ENCODE measurements around the gene TMCC2. TPM values are rescaled to one million over a fixed set of nuclear protein-coding genes. Genes with fewer than 3 reads are reported as not detected.

TMCC2 gene
- total and polyA plus RNA-seq, 7 donors: 0.66 to 21.4 (median 6.5) TPM

GRCh38 chr1:205255941-205256780 is 28.4 kb downstream of the TMCC2 start:
- H3K4me3 ChIP-seq: no peak overlapping the region
- H3K36me3 ChIP-seq (ENCODE audit: insufficient read depth in 1 of 2, low read depth in 1 of 2): no peaks in the 10 kb centered on the region
- H3K27me3 ChIP-seq (ENCODE audit: insufficient read depth in 3 of 3, low read length in 2 of 3): no peaks in the 10 kb centered on the region
- H3K9me3 ChIP-seq: no peaks in the 10 kb centered on the region
- DNase-seq: peak; percentile 89 to 95
- intact Hi-C loops (cut with DNase I): loop anchor here (1.0 to 10.0 kb wide), 6 partner anchors 27 to 281 kb away; no protein-coding TSS in a partner anchor
- peak; percentile 73 to 85 (median 80) for ATAC-seq
- peak overlapping the region; percentile 57 for H3K27ac ChIP-seq
- 21 to 41% (median 26%) methylated on average over 8 of the region's 8 CpGs for WGBS, 3 donors
- peak; percentile 98 for TF ChIP-seq CTCF (IDR thresholded peaks at IDR 0.05)
- peaks cover 67% of the 10 kb centered on the region for H3K4me1 ChIP-seq

GRCh38 chr1:205256951-205257625 is 29.3 kb downstream of the TMCC2 start:
- H3K4me1 ChIP-seq: peaks cover 67% of the 10 kb centered on the region
- H3K36me3 ChIP-seq (ENCODE audit: insufficient read depth in 1 of 2, low read depth in 1 of 2): no peaks in the 10 kb centered on the region
- ATAC-seq: no peak
- H3K27ac ChIP-seq: no peak overlapping the region
- H3K9me3 ChIP-seq: no peaks in the 10 kb centered on the region
- no peaks in the 10 kb centered on the region for H3K27me3 ChIP-seq (ENCODE audit: insufficient read depth in 3 of 3, low read length in 2 of 3)
- TF ChIP-seq CTCF (IDR thresholded peaks at IDR 0.05): no peak
- intact Hi-C loops (cut with DNase I): loop anchor here (1.0 to 10.0 kb wide), 6 partner anchors 28 to 282 kb away; no protein-coding TSS in a partner anchor
- 83 to 90% (median 87%) methylated on average over 19 of the region's 19 CpGs for WGBS, 3 donors
- DNase-seq: no peak
- H3K4me3 ChIP-seq: no peak overlapping the region

DNA sequence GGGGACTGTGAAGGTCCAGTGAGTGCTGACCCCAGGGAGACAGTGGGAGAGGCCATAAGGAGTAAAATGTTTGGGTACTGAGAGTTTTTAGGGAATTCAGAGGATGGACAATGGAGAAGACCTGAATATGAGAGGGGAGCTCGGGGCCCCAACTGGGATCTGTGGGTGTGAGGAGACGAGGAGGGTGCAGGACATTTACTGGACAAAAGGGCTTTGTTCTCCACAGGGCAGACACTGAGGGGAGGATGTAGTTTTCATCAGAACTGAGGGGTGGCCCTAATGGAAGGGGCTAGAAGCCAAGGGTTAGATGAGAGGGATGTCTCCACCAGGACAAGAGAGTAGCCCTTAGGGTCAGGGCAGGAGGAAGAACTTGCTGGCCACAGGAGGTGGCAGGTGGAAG is 30.0 kb downstream of the TMCC2 start:
- Histone ChIP-seq H3K36me3 (ENCODE audit: insufficient read depth in 1 of 2, low read depth in 1 of 2) (no peaks in the 10 kb centered on the region), H3K4me3 (no peak overlapping the region), H3K27ac (peak overlapping the region; percentile 76), H3K27me3 (ENCODE audit: insufficient read depth in 3 of 3, low read length in 2 of 3) (no peaks in the 10 kb centered on the region), H3K9me3 (no peaks in the 10 kb centered on the region), H3K4me1 (peaks cover 67% of the 10 kb centered on the region)
- no peak for TF ChIP-seq CTCF (IDR thresholded peaks at IDR 0.05)
- intact Hi-C loops (cut with DNase I): loop anchor here (5.0 to 10.0 kb wide), 5 partner anchors 35 to 283 kb away; no protein-coding TSS in a partner anchor
- 84 to 86% (median 86%) methylated on average over 2 of the region's 2 CpGs for WGBS, 3 donors
- no peak for ATAC-seq
- DNase-seq: no peak

GRCh38 chr1:205258261-205258691 is 30.5 kb downstream of the TMCC2 start:
- TF ChIP-seq CTCF (IDR thresholded peaks at IDR 0.05): no peak
- Histone ChIP-seq H3K27me3 (ENCODE audit: insufficient read depth in 3 of 3, low read length in 2 of 3) (no peaks in the 10 kb centered on the region), H3K36me3 (ENCODE audit: insufficient read depth in 1 of 2, low read depth in 1 of 2) (no peaks in the 10 kb centered on the region), H3K9me3 (no peaks in the 10 kb centered on the region), H3K27ac (peak overlapping the region; percentile 76), H3K4me1 (peaks cover 62% of the 10 kb centered on the region), H3K4me3 (peak overlapping the region; percentile 37)
- WGBS, 3 donors: 67 to 76% (median 74%) methylated on average over 7 of the region's 7 CpGs
- ATAC-seq (peak in 2 of 4 donors; percentile 18 to 27), DNase-seq (no peak)
- intact Hi-C loops (cut with DNase I): loop anchor here (5.0 to 10.0 kb wide), 5 partner anchors 36 to 283 kb away; no protein-coding TSS in a partner anchor
